BLaER1 (cell line): ENCODE data around the gene PXT1.

Experiments used
- H3K27ac ChIP-seq: shearing (Covaris generic); formaldehyde crosslinking; 2 replicates; pipeline ENCODE4 v1.8.1; 2022
- H3K27me3 ChIP-seq: shearing (Covaris generic); formaldehyde crosslinking; 2 replicates; pipeline ENCODE4 v1.8.1; 2022
- H3K36me3 ChIP-seq: shearing (Covaris generic); formaldehyde crosslinking; 2 replicates; pipeline ENCODE4 v1.8.1; 2022
- H3K4me1 ChIP-seq: shearing (Covaris generic); formaldehyde crosslinking; 2 replicates; pipeline ENCODE4 v1.8.1; 2022
- H3K4me2 ChIP-seq: shearing (Covaris generic); formaldehyde crosslinking; 2 replicates; pipeline ENCODE4 v1.8.1; 2022
- H3K4me3 ChIP-seq: shearing (Covaris generic); formaldehyde crosslinking; 2 replicates; pipeline ENCODE4 v1.8.1; 2022
- H3K9ac ChIP-seq: shearing (Covaris generic); formaldehyde crosslinking; 2 replicates; pipeline ENCODE4 v1.8.1; 2022
- H3K9me3 ChIP-seq: shearing (Covaris generic); formaldehyde crosslinking; 2 replicates; pipeline ENCODE4 v1.8.1; 2022
- H4K20me1 ChIP-seq: shearing (Covaris generic); formaldehyde crosslinking; 2 replicates; pipeline ENCODE4 v1.8.1; 2022
- Cebpa-rat ChIP-seq: shearing (Covaris generic); IDR thresholded peaks from 2 replicates; pipeline ENCODE4 v1.8.1; 2022

PXT1 gene

DNA sequence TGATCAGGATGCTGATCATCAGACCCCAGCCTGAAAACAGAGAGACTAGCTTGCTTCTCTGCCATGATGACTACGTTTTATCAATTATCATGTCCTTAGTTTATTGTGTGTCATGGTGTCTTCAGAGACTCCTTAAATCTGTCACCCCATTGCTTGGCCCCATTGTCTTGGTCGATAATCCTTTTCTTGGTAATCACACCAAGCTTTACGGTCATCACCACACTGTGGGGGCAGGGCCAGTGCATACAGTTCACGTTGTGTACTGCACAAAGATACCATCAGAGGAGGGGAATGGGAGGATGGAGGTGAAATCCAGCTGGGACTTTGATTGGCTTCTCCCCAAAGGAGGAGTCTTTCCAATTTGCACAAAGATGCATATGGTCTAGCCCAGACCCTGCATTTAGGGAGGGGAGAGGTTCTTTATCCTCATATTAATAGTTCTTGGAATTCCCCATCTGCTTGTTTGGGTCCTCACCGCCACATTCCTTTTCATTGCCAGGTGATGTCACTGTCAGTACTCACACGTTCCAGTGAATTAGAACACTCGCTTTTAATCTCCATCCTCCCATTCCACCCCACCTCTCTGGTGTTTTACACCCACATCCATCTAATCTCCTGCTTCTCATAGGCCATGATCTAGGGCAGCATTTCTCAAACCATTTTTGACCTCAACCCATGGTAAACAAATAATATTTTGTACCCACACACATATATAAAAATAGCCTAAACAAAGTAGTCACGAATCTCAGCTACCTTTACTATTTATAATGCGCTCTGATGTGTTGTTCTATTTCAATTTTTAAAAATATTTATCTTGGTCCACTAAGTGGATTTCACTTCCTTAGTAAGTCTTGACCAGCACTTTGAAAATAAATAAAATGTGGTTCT is 60.9 kb downstream of the PXT1 start:
- no peak overlapping the region for H3K4me3 ChIP-seq
- 0 out of 2 replicates have a peak, but pooled peaks cover under 1% of the 10 kb centered on the region for H4K20me1 ChIP-seq
- no peak overlapping the region for H3K9ac ChIP-seq
- H3K36me3 ChIP-seq: no peaks in the 10 kb centered on the region
- H3K27me3 ChIP-seq: peaks cover 18% of the 10 kb centered on the region
- TF ChIP-seq Cebpa-rat: no peak
- H3K9me3 ChIP-seq: no peaks in the 10 kb centered on the region
- H3K4me1 ChIP-seq: peaks cover 8% of the 10 kb centered on the region
- H3K4me2 ChIP-seq: no peak overlapping the region
- no peak overlapping the region for H3K27ac ChIP-seq

- H3K27ac ChIP-seq: no peak overlapping the region
- no peak overlapping the region for H3K4me3 ChIP-seq
- no peaks in the 10 kb centered on the region for H3K9me3 ChIP-seq
- no peaks in the 10 kb centered on the region for H3K36me3 ChIP-seq
- no peak for TF ChIP-seq Cebpa-rat
- H3K4me2 ChIP-seq: no peak overlapping the region
- 0 out of 2 replicates have a peak, but pooled peaks cover 6% of the 10 kb centered on the region for H3K4me1 ChIP-seq
- peaks cover 2% of the 10 kb centered on the region for H3K27me3 ChIP-seq
- H4K20me1 ChIP-seq: no peaks in the 10 kb centered on the region
- H3K9ac ChIP-seq: no peak overlapping the region
Observed at GRCh38 chr6:36380166-36380565, 62.5 kb downstream of the PXT1 start.

DNA sequence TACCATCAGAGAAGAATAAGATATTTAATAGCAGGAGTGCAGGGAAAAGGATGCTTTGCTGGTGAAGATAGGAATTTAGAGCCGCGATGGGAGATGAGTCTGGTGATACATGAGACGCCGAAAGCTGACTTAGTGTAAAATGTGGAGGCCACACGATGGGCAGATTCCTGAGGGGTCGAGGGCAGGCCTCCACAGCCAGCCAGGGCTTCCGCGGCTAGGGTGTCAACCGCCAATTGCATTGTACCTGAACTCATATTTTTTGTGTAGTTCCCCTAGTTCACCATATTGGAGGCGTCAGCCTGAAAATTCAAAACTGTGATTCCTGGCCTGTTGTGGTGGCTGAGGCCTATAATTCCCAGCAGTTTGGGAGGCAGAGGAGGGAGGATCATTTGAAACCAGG is 63.7 kb downstream of the PXT1 start:
- H3K27ac ChIP-seq: no peak overlapping the region
- H3K4me3 ChIP-seq: no peak overlapping the region
- H3K9ac ChIP-seq: no peak overlapping the region
- H3K4me2 ChIP-seq: no peak overlapping the region
- TF ChIP-seq Cebpa-rat: no peak
- H3K36me3 ChIP-seq: no peaks in the 10 kb centered on the region
- 0 out of 2 replicates have a peak, but pooled peaks cover 6% of the 10 kb centered on the region for H3K4me1 ChIP-seq
- H4K20me1 ChIP-seq: no peaks in the 10 kb centered on the region
- no peaks in the 10 kb centered on the region for H3K9me3 ChIP-seq
- H3K27me3 ChIP-seq: no peaks in the 10 kb centered on the region

DNA sequence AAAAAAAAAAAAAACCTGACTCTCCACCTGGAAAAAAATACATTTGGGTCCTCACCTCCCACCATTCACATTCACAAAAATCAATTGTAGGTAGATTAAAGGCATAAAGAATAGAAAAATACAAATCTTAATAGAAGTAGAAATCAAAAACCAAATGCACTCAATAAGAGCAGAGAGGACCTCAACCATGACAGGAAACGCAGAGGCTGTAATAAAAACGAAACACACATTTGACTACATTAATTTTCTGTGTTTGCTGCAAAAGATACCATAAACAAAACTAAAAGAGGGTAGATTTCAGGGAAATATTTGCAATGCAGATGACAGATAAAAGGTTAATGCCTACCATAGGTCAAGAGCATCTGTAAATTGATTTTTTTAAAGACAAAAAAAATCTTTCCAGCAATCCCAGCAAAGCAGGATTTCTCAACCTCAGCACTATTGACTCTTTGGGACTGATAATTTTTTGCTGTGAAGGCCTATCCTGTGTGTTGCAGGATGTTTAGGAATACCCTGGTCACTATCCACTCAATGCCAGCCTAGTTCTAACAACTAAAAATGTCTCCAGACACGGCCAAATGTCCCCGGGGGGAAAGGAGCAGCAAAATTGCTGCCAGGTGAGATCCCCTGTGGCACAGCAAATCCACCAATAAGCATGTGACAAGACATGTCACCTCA is 64.3 kb downstream of the PXT1 start:
- no peak for TF ChIP-seq Cebpa-rat
- Histone ChIP-seq H3K27me3 (no peaks in the 10 kb centered on the region), H3K9me3 (no peaks in the 10 kb centered on the region), H3K4me2 (no peak overlapping the region), H3K27ac (no peak overlapping the region), H3K4me3 (no peak overlapping the region), H3K4me1 (0 out of 2 replicates have a peak, but pooled peaks cover 6% of the 10 kb centered on the region), H3K9ac (no peak overlapping the region), H4K20me1 (no peaks in the 10 kb centered on the region), H3K36me3 (no peaks in the 10 kb centered on the region)

DNA sequence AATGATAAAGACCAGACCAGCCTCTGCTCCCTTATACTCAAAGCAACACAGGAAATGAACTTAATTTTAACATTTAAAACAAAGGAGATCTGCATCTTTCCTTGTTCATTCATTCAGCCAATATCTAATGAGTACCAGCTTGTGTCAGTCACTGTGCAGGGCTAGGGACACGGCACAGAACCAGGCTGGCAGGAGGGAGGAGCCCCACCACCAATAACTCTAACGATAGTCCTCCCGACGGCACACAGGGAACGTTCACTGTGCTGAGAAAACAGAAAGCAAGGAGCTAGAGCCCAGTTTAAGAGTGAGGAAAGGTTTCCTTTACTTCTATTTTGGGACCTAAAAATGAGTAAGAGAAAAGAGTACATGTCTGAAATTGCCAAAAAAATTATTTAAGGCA is 65.1 kb downstream of the PXT1 start:
- no peaks in the 10 kb centered on the region for H3K27me3 ChIP-seq
- H3K4me3 ChIP-seq: no peak overlapping the region
- 0 out of 2 replicates have a peak, but pooled peaks cover 6% of the 10 kb centered on the region for H3K4me1 ChIP-seq
- H3K4me2 ChIP-seq: no peak overlapping the region
- no peaks in the 10 kb centered on the region for H3K36me3 ChIP-seq
- no peaks in the 10 kb centered on the region for H4K20me1 ChIP-seq
- no peak overlapping the region for H3K27ac ChIP-seq
- H3K9ac ChIP-seq: no peak overlapping the region
- no peak for TF ChIP-seq Cebpa-rat
- H3K9me3 ChIP-seq: no peaks in the 10 kb centered on the region

GRCh38 chr6:36376742-36377141 is 65.9 kb downstream of the PXT1 start:
- no peaks in the 10 kb centered on the region for H3K36me3 ChIP-seq
- no peaks in the 10 kb centered on the region for H3K27me3 ChIP-seq
- no peaks in the 10 kb centered on the region for H4K20me1 ChIP-seq
- H3K4me3 ChIP-seq: no peak overlapping the region
- no peak overlapping the region for H3K9ac ChIP-seq
- H3K27ac ChIP-seq: no peak overlapping the region
- H3K9me3 ChIP-seq: no peaks in the 10 kb centered on the region
- no peak overlapping the region for H3K4me2 ChIP-seq
- H3K4me1 ChIP-seq: 0 out of 2 replicates have a peak, but pooled peaks cover 6% of the 10 kb centered on the region
- TF ChIP-seq Cebpa-rat: no peak

- H3K9ac ChIP-seq: no peak overlapping the region
- H4K20me1 ChIP-seq: no peaks in the 10 kb centered on the region
- TF ChIP-seq Cebpa-rat: no peak
Observed at GRCh38 chr6:36376183-36376582, 66.5 kb downstream of the PXT1 start.

DNA sequence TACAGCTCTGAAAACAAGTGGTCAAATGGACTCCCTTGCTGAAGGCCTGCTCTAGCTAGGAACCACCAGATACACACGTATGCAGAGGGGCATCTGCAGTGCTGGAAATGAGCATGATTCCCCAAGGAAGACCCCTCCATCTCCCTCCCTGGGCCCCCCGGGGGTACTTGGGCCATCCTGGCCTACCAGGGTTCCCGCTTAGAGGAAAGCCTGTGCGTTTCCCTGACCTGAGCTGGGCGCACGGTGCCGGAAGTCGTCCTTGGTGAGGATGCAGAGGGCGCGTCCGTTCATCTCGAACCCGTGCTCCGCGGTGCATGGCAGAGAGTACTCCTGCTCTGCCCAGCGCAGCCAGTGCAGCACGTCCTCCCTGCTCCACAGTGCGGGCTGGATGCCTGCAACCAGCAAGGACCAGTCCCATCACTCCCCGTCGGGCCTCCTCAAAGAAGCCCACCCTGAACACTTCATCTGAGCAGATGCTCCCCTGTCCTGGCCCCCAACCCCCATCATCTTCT is 67.0 kb downstream of the PXT1 start:
- Histone ChIP-seq H3K9me3 (no peaks in the 10 kb centered on the region), H3K36me3 (no peaks in the 10 kb centered on the region)
- TF ChIP-seq Cebpa-rat: no peak

More at GRCh38 chr6:36376183-36376582, 66.5 kb downstream of the PXT1 start:
- H3K4me2 ChIP-seq: no peak overlapping the region
- H3K9me3 ChIP-seq: no peaks in the 10 kb centered on the region
- no peak overlapping the region for H3K27ac ChIP-seq
- H3K4me3 ChIP-seq: no peak overlapping the region
- H3K36me3 ChIP-seq: no peaks in the 10 kb centered on the region
- 0 out of 2 replicates have a peak, but pooled peaks cover 6% of the 10 kb centered on the region for H3K4me1 ChIP-seq
- H3K27me3 ChIP-seq: no peaks in the 10 kb centered on the region

GRCh38 chr6:36374972-36375371 is 67.7 kb downstream of the PXT1 start:
- no peak overlapping the region for H3K9ac ChIP-seq
- TF ChIP-seq Cebpa-rat: no peak
- no peaks in the 10 kb centered on the region for H4K20me1 ChIP-seq
- no peaks in the 10 kb centered on the region for H3K9me3 ChIP-seq
- H3K27ac ChIP-seq: no peak overlapping the region
- H3K4me2 ChIP-seq: no peak overlapping the region
- H3K27me3 ChIP-seq: no peaks in the 10 kb centered on the region
- H3K36me3 ChIP-seq: no peaks in the 10 kb centered on the region
- 0 out of 2 replicates have a peak, but pooled peaks cover 6% of the 10 kb centered on the region for H3K4me1 ChIP-seq
- H3K4me3 ChIP-seq: no peak overlapping the region

More for the DNA sequence above, 67.0 kb downstream of the PXT1 start:
- Histone ChIP-seq H3K27me3 (no peaks in the 10 kb centered on the region), H3K27ac (no peak overlapping the region), H3K4me3 (no peak overlapping the region), H3K4me2 (no peak overlapping the region), H3K4me1 (0 out of 2 replicates have a peak, but pooled peaks cover 6% of the 10 kb centered on the region), H4K20me1 (no peaks in the 10 kb centered on the region), H3K9ac (no peak overlapping the region)

DNA sequence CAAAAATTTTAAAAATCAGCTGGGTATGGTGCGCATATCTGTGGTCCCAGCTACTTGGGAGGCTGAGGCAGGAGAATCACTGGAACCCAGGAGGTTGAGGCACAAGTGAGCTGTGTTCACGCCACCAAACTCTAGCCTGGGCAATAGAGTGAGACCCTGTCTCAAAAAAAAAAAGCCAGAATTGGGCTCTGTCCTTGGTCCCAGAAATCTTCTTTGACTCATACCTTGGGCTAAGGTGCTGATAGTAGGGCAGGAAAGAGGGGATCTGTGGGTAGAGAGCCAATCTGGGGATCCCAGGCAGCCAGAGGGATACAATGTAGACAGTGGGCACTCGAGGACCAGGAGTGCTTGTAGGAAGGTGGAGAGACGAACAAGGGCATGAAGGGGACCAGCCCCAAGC is 68.5 kb downstream of the PXT1 start:
- no peaks in the 10 kb centered on the region for H3K36me3 ChIP-seq
- no peak for TF ChIP-seq Cebpa-rat

More for the DNA sequence above, 68.5 kb downstream of the PXT1 start:
- Histone ChIP-seq H3K9ac (no peak overlapping the region), H4K20me1 (no peaks in the 10 kb centered on the region), H3K4me1 (0 out of 2 replicates have a peak, but pooled peaks cover 6% of the 10 kb centered on the region), H3K27me3 (no peaks in the 10 kb centered on the region), H3K4me3 (no peak overlapping the region), H3K9me3 (no peaks in the 10 kb centered on the region), H3K27ac (no peak overlapping the region), H3K4me2 (no peak overlapping the region)
